ENCODE data around the gene TENM3.

- TF ChIP-seq POLR2A (IDR thresholded peaks at IDR 0.05) = no peak
- no peak for TF ChIP-seq CTCF (IDR thresholded peaks at IDR 0.05)
Observed at GRCh38 chr4:182495645-182496385, 252.6 kb downstream of the TENM3 start.

Measured in testis (tissue), 2 donors.